GM12878 (cell line): ENCODE results near the gene CYP2J2. TPM values are rescaled to one million over a fixed set of nuclear protein-coding genes. Genes with fewer than 3 reads are reported as not detected.

ENCODE experiments used
- ATAC-seq: fragments of 200-7000 bp; cut with Tn5 transposase; 3 replicates; pipeline ENCODE4 v1.9.1; 2020; ENCODE audit warnings: mild to moderate bottlenecking, moderate library complexity
- BruUV-seq: library from RNA; stranded (reverse); fragments of 400-500 nt; replicated peaks from 2 replicates; lab custom pipeline; 2021; lab: Mats Ljungman, UMichigan
- CTCF ChIA-PET: fragments of 300-600 bp; sonication (Branson Sonifier 250); formaldehyde crosslinking; extraction: SDS; loops from one replicate; lab custom pipeline; 2021; ENCODE audit warnings: inconsistent platforms; lab: Yijun Ruan, JAX
- POLR2A ChIA-PET: fragments of 350-600 bp; formaldehyde crosslinking; extraction: SDS; loops from one replicate; lab custom pipeline; 2021; ENCODE audit warnings: inconsistent platforms; lab: Charles Lee
- RAD21 ChIA-PET: fragments of 300-600 bp; sonication (Branson Sonifier 250); formaldehyde crosslinking; loops from one replicate; lab custom pipeline; 2023; ENCODE audit warnings: antibody characterized with exemption; ENCODE audit not compliant: unreplicated experiment; lab: Charles Lee
- SMC1A ChIA-PET: fragments of 300-600 bp; sonication (Branson Sonifier 250); formaldehyde crosslinking; loops from one replicate; lab custom pipeline; 2023; ENCODE audit not compliant: unreplicated experiment, uncharacterized antibody; lab: Charles Lee
- DNase-seq: peaks from one replicate; pipeline ENCODE4 v3.0.0-alpha.2; 2011; ENCODE audit warnings: low read depth, low spot score
- FAIRE-seq: peaks from 3 replicates; lab custom pipeline; 2011; peaks lifted over from hg19 to GRCh38; lab: Jason Lieb, UNC
- H2AFZ ChIP-seq: 2 replicates; pipeline ENCODE4 v1.6.0; 2011; ENCODE audit warnings: low read depth, low read length, control low read depth; ENCODE audit not compliant: control insufficient read depth
- H3K27ac ChIP-seq: 2 replicates; pipeline ENCODE4 v1.5.1; 2011; ENCODE audit warnings: control low read depth; ENCODE audit not compliant: control insufficient read depth, insufficient read depth
- H3K27me3 ChIP-seq, 2 experiments: replicated peaks in 1 of 2; 2 replicates each; pipeline versions ENCODE4 v1.6.0 to v1.6.1; 2011; ENCODE audit warnings: low read length in 1 of 2; ENCODE audit not compliant: control insufficient read depth in 2 of 2, insufficient read depth in 2 of 2
- H3K36me3 ChIP-seq, 2 experiments: 2 replicates each; pipeline ENCODE4 v1.5.1; 2011; ENCODE audit warnings: low read length in 1 of 2; ENCODE audit not compliant: control insufficient read depth in 2 of 2, insufficient read depth in 2 of 2
- H3K4me1 ChIP-seq: 2 replicates; pipeline ENCODE4 v1.6.1; 2011; ENCODE audit warnings: mild to moderate bottlenecking, low read length, moderate library complexity, mixed read lengths; ENCODE audit not compliant: control insufficient read depth, insufficient read depth
- H3K4me2 ChIP-seq: 2 replicates; pipeline ENCODE4 v1.6.0; 2011; ENCODE audit warnings: control low read depth; ENCODE audit not compliant: control insufficient read depth, insufficient read depth
- H3K4me3 ChIP-seq: fragments of 200-600 bp; sonication (generic); 2 replicates; pipeline ENCODE4 v1.5.1; 2016
- H3K79me2 ChIP-seq: 2 replicates; pipeline ENCODE4 v1.6.0; 2011; ENCODE audit warnings: low read length; ENCODE audit not compliant: control insufficient read depth, insufficient read depth
- H3K9ac ChIP-seq: 2 replicates; pipeline ENCODE4 v1.8.0; 2011; ENCODE audit warnings: low read length, control low read depth, mixed read lengths; ENCODE audit not compliant: control insufficient read depth, insufficient read depth
- H3K9me3 ChIP-seq: replicated peaks from 3 replicates; pipeline ENCODE4 v1.5.1; 2011; ENCODE audit warnings: mild to moderate bottlenecking, low read length; ENCODE audit not compliant: control insufficient read depth, insufficient read depth
- H4K20me1 ChIP-seq: 2 replicates; pipeline ENCODE4 v1.6.0; 2011; ENCODE audit not compliant: control insufficient read depth, insufficient read depth
- BHLHE40 ChIP-seq, 2 experiments: fragments of 450-650 bp in 1 of 2; IDR thresholded peaks; 2 replicates each; pipeline ENCODE4 v1.6.1; 2011 to 2017; ENCODE audit warnings: low read depth in 2 of 2, borderline replicate concordance in 1 of 2, improper control_type of control experiment in 1 of 2, low read length in 1 of 2, mild to moderate bottlenecking in 1 of 2
- CREM ChIP-seq: IDR thresholded peaks from 2 replicates; pipeline ENCODE4 v1.6.1; 2014; ENCODE audit warnings: antibody characterized with exemption, low read depth
- EED ChIP-seq: sonication (generic); IDR thresholded peaks from 2 replicates; pipeline ENCODE4 v1.6.1; 2016; ENCODE audit warnings: antibody characterized with exemption, low read depth
- HCFC1 ChIP-seq: fragments of 150-350 bp; IDR thresholded peaks from 2 replicates; pipeline ENCODE4 v1.6.1; 2014; ENCODE audit warnings: low read length
- HDAC2 ChIP-seq: fragments of 200-600 bp; sonication (generic); IDR thresholded peaks from 2 replicates; pipeline ENCODE4 v1.6.1; 2017
- HDGF ChIP-seq: fragments of 450-650 bp; IDR thresholded peaks from 2 replicates; pipeline ENCODE4 v1.6.1; 2016; ENCODE audit warnings: antibody characterized with exemption
- JUND ChIP-seq: IDR thresholded peaks from 2 replicates; pipeline ENCODE4 v1.6.1; 2012; ENCODE audit warnings: low read depth, mild to moderate bottlenecking, low read length, improper control_type of control experiment, moderate library complexity
- MTA2 ChIP-seq: fragments of 450-650 bp; IDR thresholded peaks from 2 replicates; pipeline ENCODE4 v1.6.1; 2016; ENCODE audit warnings: low read depth, mild to moderate bottlenecking, moderate library complexity
- NFXL1 ChIP-seq: fragments of 450-650 bp; IDR thresholded peaks from 2 replicates; pipeline ENCODE4 v1.6.1; 2017; ENCODE audit warnings: antibody characterized with exemption, mild to moderate bottlenecking, borderline replicate concordance
- NR2C2 ChIP-seq: IDR thresholded peaks from 2 replicates; pipeline ENCODE4 v1.6.1; 2011; ENCODE audit warnings: borderline replicate concordance, low read depth; ENCODE audit not compliant: control insufficient read depth, insufficient read length
- POLR2AphosphoS5 ChIP-seq: IDR thresholded peaks from 2 replicates; pipeline ENCODE4 v1.6.1; 2011; ENCODE audit warnings: mild to moderate bottlenecking, low read length, inconsistent platforms
- YBX1 ChIP-seq: fragments of 450-650 bp; IDR thresholded peaks from 2 replicates; pipeline ENCODE4 v1.6.1; 2016; ENCODE audit warnings: antibody characterized with exemption
- WGBS: methylation state at CpG from one replicate; pipeline ENCODE4 v1.1.6; 2016; ENCODE audit warnings: low lambda C conversion rate; ENCODE audit not compliant: insufficient replicate concordance, insufficient coverage; ENCODE audit errors: missing lambda C conversion rate; 5-methylcytosine and 5-hydroxymethylcytosine counted together
- in situ Hi-C: fragments of 300-500 bp; cut with MboI; formaldehyde crosslinking; loops from 9 replicates; pipeline ENCODE4 v1.14.3; 2018; ENCODE audit warnings: mixed read lengths
- intact Hi-C: fragments of 100-400 bp; cut with micrococcal nuclease; formaldehyde crosslinking; loops from one replicate; pipeline ENCODE4 v1.14.2; 2022; ENCODE audit not compliant: unreplicated experiment
- polyA plus RNA-seq, 11 experiments: library from polyadenylated mRNA; depleted of rRNA in 4 of 11; unstranded in 6 of 11; stranded (reverse) in 5 of 11; fragments of >200 nt; fragmentation: Nextera tagmentation in 4 of 11; fragmentation: Illumina TruSeq in 1 of 11; extraction: Ambion mirVana in 4 of 11; extraction: Trizol in 1 of 11; gene quantifications; 1 replicate in 1 of 11; 2 replicates in 10 of 11; pipeline versions ENCODE4 v1.2.1 to v1.2.3, GENCODE V29; 2011 to 2016; ENCODE audit warnings: inconsistent platforms in 2 of 11, missing spikeins in 2 of 11, low read depth in 1 of 11
- total RNA-seq, 4 experiments: library from RNA; depleted of rRNA in 3 of 4; stranded (reverse); fragments of >200 nt in 3 of 4; fragmentation: Illumina TruSeq in 1 of 4; extraction: Trizol in 1 of 4; gene quantifications; 2 replicates each; pipeline versions ENCODE4 v1.2.1 to v1.2.3, GENCODE V29; 2013 to 2021
- TF ChIP-seq, protein P1 (sequence below): IDR thresholded peaks from 2 replicates; pipeline ENCODE4 v1.6.1; 2011; ENCODE audit warnings: borderline replicate concordance, low read depth, mild to moderate bottlenecking, moderate library complexity, mixed read lengths, low read length; ENCODE audit not compliant: insufficient read depth; ENCODE audit errors: extremely low read length
- TF ChIP-seq, protein P2 (sequence below): IDR thresholded peaks from 2 replicates; pipeline ENCODE4 v1.6.1; 2012; ENCODE audit warnings: improper control_type of control experiment, low read depth, low read length; ENCODE audit not compliant: insufficient replicate concordance

CYP2J2 gene
- total and polyA plus RNA-seq, 10 of the 15 experiments (the other 5 are each of a cell fraction or from before 2014, with no cell fraction given) = 0.06 to 0.34 (median 0.10) TPM; not detected in 3

DNA sequence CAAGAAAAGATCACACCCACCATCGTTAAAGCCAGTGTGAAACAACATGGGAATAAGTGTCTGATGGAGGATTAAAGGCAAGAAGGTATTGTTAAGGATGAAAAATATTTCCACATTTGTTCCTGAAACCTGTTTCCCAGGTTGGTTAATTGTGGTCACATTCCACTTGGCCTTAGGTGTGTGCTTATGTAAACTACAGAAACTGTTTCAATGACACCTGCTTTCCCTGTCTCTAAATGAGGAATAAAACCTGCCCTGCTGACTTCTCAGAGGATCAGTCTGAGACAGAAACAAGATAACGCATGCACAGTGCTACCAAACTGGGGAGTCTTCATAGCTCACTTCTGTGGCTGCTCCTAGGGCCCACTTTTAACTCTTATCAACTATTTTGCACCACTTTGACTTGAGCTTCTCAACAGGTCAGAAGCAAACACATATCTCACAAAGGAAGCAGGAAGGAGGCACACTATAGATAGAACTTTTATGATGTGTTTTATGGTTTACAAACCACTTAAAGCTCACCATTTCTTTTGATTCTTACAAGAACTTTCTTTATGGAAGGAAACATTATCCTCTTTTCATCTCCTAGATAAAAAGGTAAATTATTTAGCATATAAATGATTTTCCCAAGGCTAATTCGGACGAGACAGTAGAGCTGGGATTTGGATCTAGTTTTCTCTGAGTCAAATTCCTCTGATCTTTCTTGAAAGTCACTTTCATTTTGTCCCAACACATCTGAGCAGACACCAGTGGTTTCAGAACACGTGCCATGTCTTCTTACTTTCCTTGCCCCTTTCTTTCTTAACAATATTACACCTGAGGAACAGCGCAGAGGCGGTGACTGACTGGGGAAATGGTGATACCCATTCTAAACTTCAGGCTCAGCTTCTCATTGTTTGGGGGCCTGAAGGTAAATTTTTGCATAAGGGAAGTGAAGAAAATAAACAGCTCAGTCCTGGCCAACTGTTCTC is 33.4 kb downstream of the CYP2J2 start:
- ATAC-seq = no peak
- RAD21 ChIA-PET = interaction anchor here (1.1 kb wide), 1 partner anchor 54 kb away, joined by 3 read pairs; no protein-coding TSS in a partner anchor
- Histone ChIP-seq H3K27ac (no peak overlapping the region), H3K9me3 (no peaks in the 10 kb centered on the region; the same call in 2 of the 3 replicates), H3K4me3 (no peak overlapping the region), H3K79me2 (no peaks in the 10 kb centered on the region), H3K4me1 (no peaks in the 10 kb centered on the region), H3K27me3 (no peaks in the 10 kb centered on the region), H2AFZ (no peak overlapping the region), H3K4me2 (no peak overlapping the region), H4K20me1 (no peaks in the 10 kb centered on the region), H3K36me3 (no peaks in the 10 kb centered on the region), H3K9ac (no peak overlapping the region)
- DNase-seq = no peak
- SMC1A ChIA-PET = interaction anchor here (1.0 to 1.4 kb wide), 2 partner anchors 50 to 54 kb away, joined by 4 read pairs; no protein-coding TSS in a partner anchor
- WGBS = 60% methylated on average over 7 of the region's 7 CpGs
- FAIRE-seq = no peak
- TF ChIP-seq YBX1 = no peak
- no peak for TF ChIP-seq EED
- TF ChIP-seq, protein P1, sequence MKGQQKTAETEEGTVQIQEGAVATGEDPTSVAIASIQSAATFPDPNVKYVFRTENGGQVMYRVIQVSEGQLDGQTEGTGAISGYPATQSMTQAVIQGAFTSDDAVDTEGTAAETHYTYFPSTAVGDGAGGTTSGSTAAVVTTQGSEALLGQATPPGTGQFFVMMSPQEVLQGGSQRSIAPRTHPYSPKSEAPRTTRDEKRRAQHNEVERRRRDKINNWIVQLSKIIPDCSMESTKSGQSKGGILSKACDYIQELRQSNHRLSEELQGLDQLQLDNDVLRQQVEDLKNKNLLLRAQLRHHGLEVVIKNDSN = no peak
- no peak for TF ChIP-seq NR2C2
- TF ChIP-seq HDAC2 = no peak
- no peak for TF ChIP-seq JUND
- TF ChIP-seq BHLHE40 (IDR thresholded peaks at IDR 0.05; ENCODE audit: borderline replicate concordance in 1 of 2, low read depth in 2 of 2, low read length in 1 of 2) = no peak
- TF ChIP-seq, protein P2, sequence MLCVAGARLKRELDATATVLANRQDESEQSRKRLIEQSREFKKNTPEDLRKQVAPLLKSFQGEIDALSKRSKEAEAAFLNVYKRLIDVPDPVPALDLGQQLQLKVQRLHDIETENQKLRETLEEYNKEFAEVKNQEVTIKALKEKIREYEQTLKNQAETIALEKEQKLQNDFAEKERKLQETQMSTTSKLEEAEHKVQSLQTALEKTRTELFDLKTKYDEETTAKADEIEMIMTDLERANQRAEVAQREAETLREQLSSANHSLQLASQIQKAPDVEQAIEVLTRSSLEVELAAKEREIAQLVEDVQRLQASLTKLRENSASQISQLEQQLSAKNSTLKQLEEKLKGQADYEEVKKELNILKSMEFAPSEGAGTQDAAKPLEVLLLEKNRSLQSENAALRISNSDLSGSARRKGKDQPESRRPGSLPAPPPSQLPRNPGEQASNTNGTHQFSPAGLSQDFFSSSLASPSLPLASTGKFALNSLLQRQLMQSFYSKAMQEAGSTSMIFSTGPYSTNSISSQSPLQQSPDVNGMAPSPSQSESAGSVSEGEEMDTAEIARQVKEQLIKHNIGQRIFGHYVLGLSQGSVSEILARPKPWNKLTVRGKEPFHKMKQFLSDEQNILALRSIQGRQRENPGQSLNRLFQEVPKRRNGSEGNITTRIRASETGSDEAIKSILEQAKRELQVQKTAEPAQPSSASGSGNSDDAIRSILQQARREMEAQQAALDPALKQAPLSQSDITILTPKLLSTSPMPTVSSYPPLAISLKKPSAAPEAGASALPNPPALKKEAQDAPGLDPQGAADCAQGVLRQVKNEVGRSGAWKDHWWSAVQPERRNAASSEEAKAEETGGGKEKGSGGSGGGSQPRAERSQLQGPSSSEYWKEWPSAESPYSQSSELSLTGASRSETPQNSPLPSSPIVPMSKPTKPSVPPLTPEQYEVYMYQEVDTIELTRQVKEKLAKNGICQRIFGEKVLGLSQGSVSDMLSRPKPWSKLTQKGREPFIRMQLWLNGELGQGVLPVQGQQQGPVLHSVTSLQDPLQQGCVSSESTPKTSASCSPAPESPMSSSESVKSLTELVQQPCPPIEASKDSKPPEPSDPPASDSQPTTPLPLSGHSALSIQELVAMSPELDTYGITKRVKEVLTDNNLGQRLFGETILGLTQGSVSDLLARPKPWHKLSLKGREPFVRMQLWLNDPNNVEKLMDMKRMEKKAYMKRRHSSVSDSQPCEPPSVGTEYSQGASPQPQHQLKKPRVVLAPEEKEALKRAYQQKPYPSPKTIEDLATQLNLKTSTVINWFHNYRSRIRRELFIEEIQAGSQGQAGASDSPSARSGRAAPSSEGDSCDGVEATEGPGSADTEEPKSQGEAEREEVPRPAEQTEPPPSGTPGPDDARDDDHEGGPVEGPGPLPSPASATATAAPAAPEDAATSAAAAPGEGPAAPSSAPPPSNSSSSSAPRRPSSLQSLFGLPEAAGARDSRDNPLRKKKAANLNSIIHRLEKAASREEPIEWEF = no peak
- TF ChIP-seq CREM = no peak
- TF ChIP-seq HCFC1 = no peak
- no peak for TF ChIP-seq NFXL1
- TF ChIP-seq HDGF = no peak
- no peak for TF ChIP-seq MTA2
- no peak for TF ChIP-seq POLR2AphosphoS5
- POLR2A ChIA-PET = no interaction called here
- CTCF ChIA-PET = interaction anchor here (0.5 to 1.5 kb wide), 6 partner anchors 9 to 873 kb away, joined by 3 to 8 read pairs (median 3); no protein-coding TSS in a partner anchor
- BruUV-seq = no TSS peak
- in situ Hi-C loops = no loop called here
- intact Hi-C loops = no loop called here
